Activated T-helper 1 cell treated with anti-CD3 and anti-CD28 coated beads, Interleukin-12 subunit alpha, Interleukin-12 subunit beta, Interleukin-2, Interleukin-4 antibody, amounts not matched to agents 30 ng/mL and 10 ng/mL and 1 ng/mL, durations not matched to agents 14 hours and 24 hours and 36 hours (primary cell): ENCODE results near the gene LSM12. TPM values are rescaled to one million over a fixed set of nuclear protein-coding genes. Genes with fewer than 3 reads are reported as not detected.

Source experiments
- DNase-seq: peaks from one replicate; pipeline ENCODE4 v3.0.0; 2021; ENCODE audit warnings: low spot score
- H3K27ac Mint-ChIP-seq: one replicate; pipeline ENCODE4 v1.8.0; 2021; ENCODE audit warnings: mild to moderate bottlenecking, mixed read lengths
- H3K27me3 Mint-ChIP-seq: one replicate; pipeline ENCODE4 v1.8.0; 2022; ENCODE audit warnings: mild to moderate bottlenecking, moderate library complexity, mixed read lengths; ENCODE audit not compliant: insufficient read depth
- H3K36me3 Mint-ChIP-seq: one replicate; pipeline ENCODE4 v1.8.0; 2021; ENCODE audit warnings: low read depth, mixed read lengths
- H3K4me1 Mint-ChIP-seq: one replicate; pipeline ENCODE4 v1.8.0; 2021; ENCODE audit warnings: low read depth, mixed read lengths
- H3K4me3 Mint-ChIP-seq: one replicate; pipeline ENCODE4 v1.8.0; 2021; ENCODE audit warnings: mild to moderate bottlenecking, moderate library complexity, mixed read lengths
- H3K9me3 Mint-ChIP-seq: one replicate; pipeline ENCODE4 v1.8.0; 2021; ENCODE audit warnings: mixed read lengths
- intact Hi-C: fragments of 100-400 bp; cut with micrococcal nuclease; formaldehyde crosslinking; loops from one replicate; pipeline ENCODE4 v1.15.1; 2024
- total RNA-seq: library from RNA; stranded (reverse); gene quantifications from 2 replicates; pipeline ENCODE4 v1.2.3, GENCODE V29; 2022

Gene LSM12
- total RNA-seq, 1 donor from 2014 or later: 95.4 TPM

DNA sequence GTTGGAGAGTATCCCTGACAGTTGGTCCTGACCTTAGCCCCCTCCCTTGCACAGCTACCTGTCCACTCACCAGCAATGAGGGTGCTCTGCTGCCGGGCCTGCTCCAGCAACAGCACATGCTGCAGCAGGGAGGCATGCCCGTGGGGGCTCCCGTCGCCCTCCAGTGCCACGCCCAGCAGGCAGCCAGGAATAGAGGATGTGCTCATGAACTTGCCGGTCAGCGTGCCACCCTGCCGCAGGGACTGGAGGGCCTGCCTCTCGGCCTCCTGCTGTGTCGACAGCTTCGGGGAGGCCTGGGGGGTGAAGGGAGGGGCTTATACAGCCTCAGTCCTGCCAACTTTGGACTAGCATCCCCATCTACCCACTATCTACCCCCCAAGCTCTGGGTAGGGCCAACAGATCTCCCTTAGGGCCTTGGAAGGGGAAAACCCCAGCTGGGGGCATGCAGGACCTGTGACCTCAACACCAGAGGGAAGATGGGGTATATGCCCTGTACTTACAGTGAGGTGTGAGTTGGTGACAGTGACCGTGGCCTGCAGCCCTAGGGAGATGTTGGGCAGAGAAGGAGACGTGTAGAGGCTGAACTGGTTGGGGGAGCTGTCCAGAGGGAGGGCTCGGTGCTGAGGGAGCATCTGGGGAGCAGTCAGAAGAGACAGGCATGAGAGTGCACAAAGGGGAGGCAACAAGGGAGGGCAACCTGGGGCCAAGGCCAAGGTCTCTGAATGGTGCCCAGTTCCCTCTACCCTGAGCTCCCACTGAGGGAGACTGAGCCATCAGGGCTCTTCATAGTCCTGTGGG, 24.9 kb upstream of the LSM12 start:
- H3K9me3 Mint-ChIP-seq: no peaks in the 10 kb centered on the region
- peaks cover 28% of the 10 kb centered on the region for H3K4me1 Mint-ChIP-seq
- H3K36me3 Mint-ChIP-seq: peaks cover 8% of the 10 kb centered on the region
- no peak for DNase-seq
- intact Hi-C loops: no loop called here
- no peak overlapping the region for H3K27ac Mint-ChIP-seq
- H3K4me3 Mint-ChIP-seq: no peak overlapping the region
- H3K27me3 Mint-ChIP-seq: no peaks in the 10 kb centered on the region

DNA sequence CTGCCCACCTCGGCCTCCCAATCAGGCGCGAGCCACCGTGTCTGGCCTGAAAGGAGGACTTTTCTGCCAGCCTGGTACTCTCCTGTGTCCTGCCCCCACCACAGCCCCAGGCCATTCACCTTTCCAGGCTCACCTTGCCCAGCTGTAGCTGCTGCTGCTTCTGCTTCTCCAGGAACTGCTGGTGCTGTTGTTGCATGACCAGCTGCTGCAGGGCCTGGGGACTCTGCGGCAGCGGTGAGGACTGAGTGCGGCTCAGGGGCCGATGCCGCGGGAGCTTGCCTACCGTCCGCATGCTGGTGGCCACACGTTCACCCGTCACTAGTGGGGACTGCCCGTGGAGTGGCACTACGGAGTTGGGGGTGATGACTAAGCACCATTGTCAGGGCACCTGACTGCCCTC, 21.8 kb upstream of the LSM12 start:
- Mint-ChIP-seq H3K36me3 (peaks cover 8% of the 10 kb centered on the region), H3K27me3 (no peaks in the 10 kb centered on the region), H3K4me1 (peaks cover 20% of the 10 kb centered on the region), H3K4me3 (no peak overlapping the region), H3K9me3 (no peaks in the 10 kb centered on the region), H3K27ac (no peak overlapping the region)
- no peak for DNase-seq
- intact Hi-C loops: no loop called here

DNA sequence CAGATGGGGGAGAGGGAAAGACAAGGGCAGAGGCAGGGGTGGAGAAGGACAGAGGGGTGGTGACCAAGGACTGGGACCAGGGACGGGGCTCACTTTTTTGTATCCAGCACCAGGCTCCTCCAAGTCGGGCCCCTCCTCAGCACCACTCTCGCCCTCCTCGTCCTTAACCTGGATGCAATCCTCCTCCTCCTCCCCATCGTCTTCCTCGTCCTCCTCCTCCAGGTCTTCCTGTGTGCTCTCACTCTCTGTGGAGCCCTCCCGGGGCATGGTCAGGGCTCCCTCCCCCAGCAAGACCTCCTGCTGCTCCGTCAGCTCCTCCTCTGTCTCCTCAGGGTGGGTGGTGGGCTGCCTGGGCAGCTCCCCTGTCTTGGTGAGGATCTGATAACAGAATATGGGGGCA, 20.8 kb upstream of the LSM12 start:
- Mint-ChIP-seq H3K36me3 (peaks cover 13% of the 10 kb centered on the region), H3K27me3 (no peaks in the 10 kb centered on the region), H3K4me3 (no peak overlapping the region), H3K4me1 (peaks cover 20% of the 10 kb centered on the region), H3K9me3 (no peaks in the 10 kb centered on the region), H3K27ac (peak overlapping the region; percentile 67)
- no peak for DNase-seq
- intact Hi-C loops: loop anchor here (1.0 to 2.0 kb wide), 3 partner anchors 16 to 35 kb away; partner anchors contain the start of genes HDAC5 and LSM12

DNA sequence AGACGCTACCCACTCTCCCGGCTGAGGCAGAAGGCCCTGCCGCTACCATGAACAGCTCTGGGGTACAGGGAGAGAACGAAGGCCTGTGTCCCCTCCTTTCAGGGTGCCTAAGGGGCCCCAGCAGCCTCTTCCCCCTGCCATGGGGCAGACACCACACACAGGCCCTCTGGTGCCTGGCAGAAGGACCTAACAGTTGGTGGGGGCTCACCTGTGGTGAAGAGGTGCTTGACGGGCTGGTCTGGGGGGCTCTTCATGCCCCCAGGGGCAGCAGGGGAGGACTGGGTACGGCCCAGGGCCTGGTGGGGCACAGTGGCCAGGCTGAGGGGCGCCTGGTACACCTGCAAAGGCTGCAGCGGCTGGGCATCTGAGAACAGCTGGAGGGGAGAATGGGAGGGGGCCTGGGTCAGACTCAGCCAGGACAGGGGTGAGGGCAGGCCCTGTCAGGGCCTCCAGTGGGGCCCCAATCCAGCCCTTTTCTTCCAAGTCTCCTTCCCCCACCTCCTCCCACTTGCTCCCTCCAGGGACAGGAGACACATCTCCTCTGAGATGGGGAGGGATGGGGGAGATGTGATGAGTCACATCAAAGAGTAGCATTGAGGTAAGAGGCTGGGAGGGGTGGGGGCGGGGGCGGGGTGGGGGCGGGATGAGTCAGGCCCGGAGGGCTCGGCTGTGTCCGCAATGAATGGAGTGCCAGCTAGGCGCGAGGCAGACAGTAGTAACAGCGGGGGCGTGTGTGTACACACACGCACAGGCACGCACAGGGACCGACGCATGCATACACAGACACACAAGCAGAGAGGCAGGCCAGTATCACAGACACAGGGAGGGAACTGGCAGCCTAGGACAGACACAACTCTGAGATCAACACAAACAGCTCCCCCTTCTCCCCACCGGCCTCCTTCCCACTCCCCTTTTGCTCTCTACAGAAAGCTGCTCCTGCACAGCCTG, 20.2 kb upstream of the LSM12 start:
- H3K4me3 Mint-ChIP-seq: no peak overlapping the region
- no peaks in the 10 kb centered on the region for H3K27me3 Mint-ChIP-seq
- H3K4me1 Mint-ChIP-seq: peaks cover 20% of the 10 kb centered on the region
- peaks cover 13% of the 10 kb centered on the region for H3K36me3 Mint-ChIP-seq
- intact Hi-C loops: loop anchor here (1.0 to 2.0 kb wide), 3 partner anchors 15 to 36 kb away; partner anchors contain the start of genes HDAC5 and LSM12
- no peaks in the 10 kb centered on the region for H3K9me3 Mint-ChIP-seq
- no peak for DNase-seq
- peak overlapping the region; percentile 67 for H3K27ac Mint-ChIP-seq

DNA sequence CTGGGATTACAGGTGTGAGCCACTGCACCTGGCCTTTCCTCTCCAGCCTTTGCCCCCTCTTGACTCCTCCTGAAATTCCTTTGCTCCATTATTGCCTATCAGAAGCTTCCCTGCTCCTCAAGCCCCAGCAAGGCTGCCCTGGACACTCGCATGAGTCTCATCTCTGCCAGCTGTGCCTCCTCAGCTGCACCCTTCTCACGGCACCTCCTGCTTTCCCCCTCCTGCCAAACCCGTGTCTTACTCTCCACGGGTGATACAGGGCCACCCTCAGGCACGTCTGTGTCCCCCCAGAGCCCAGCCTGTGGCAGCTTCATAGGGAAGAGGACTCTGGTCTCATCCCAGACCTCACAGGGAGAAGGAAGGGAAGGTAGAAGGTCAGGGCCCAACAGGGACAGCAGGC, 19.4 kb upstream of the LSM12 start:
- H3K27ac Mint-ChIP-seq: peak overlapping the region; percentile 63
- no peak for DNase-seq
- H3K4me3 Mint-ChIP-seq: no peak overlapping the region
- H3K9me3 Mint-ChIP-seq: no peaks in the 10 kb centered on the region
- peaks cover 20% of the 10 kb centered on the region for H3K4me1 Mint-ChIP-seq
- peaks cover 10% of the 10 kb centered on the region for H3K36me3 Mint-ChIP-seq
- H3K27me3 Mint-ChIP-seq: no peaks in the 10 kb centered on the region
- intact Hi-C loops: loop anchor here (2.0 kb wide), 1 partner anchor 37 kb away; the partner anchor contains the start of gene HDAC5

DNA sequence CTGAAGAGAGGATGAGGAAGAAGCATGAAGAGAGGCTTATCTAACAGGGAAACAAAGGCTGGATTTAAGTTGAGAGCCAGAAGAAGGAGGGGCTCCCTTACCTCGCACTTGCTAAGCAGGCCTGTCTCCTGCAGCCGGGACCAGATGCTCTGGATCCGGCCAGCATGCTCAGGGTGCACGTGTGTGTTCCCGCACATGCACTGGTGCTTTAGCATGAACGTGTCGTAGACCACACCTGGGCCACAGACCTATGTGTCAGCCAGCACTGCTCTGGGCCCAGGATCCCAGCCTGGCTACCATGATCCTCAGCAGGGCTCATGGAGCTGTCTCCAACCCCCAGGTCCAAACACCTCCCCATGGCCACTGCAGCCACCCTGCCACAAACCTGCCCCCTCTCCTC, 18.4 kb upstream of the LSM12 start:
- H3K27ac Mint-ChIP-seq: no peak overlapping the region
- H3K4me3 Mint-ChIP-seq: no peak overlapping the region
- intact Hi-C loops: no loop called here
- H3K27me3 Mint-ChIP-seq: no peaks in the 10 kb centered on the region
- peaks cover 20% of the 10 kb centered on the region for H3K4me1 Mint-ChIP-seq
- peaks cover 10% of the 10 kb centered on the region for H3K36me3 Mint-ChIP-seq
- no peak for DNase-seq
- no peaks in the 10 kb centered on the region for H3K9me3 Mint-ChIP-seq

DNA sequence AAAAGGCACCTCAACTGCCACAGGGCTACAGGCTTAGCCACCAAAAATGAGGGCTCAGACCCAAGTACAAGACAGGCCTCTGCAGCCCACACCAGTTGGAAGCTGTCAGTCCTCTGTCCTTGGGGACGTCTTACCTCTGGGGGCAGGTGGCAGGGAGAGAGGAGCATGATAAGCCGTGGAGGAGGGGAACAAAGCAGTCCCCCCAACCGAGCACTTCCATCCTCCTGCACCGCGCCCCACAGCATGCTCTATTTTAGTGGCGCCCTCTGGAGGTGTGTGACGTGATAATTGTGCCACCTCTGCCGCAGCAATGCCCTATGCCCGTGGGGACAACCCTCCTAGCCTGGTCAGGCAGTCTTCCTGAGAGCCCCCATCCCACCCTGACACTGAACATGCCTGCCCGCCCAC, 17.7 kb upstream of the LSM12 start:
- Mint-ChIP-seq H3K4me3 (no peak overlapping the region), H3K36me3 (peaks cover 10% of the 10 kb centered on the region), H3K4me1 (peaks cover 20% of the 10 kb centered on the region), H3K27me3 (no peaks in the 10 kb centered on the region), H3K9me3 (no peaks in the 10 kb centered on the region), H3K27ac (peak overlapping the region; percentile 34)
- intact Hi-C loops: no loop called here
- DNase-seq: no peak

DNA sequence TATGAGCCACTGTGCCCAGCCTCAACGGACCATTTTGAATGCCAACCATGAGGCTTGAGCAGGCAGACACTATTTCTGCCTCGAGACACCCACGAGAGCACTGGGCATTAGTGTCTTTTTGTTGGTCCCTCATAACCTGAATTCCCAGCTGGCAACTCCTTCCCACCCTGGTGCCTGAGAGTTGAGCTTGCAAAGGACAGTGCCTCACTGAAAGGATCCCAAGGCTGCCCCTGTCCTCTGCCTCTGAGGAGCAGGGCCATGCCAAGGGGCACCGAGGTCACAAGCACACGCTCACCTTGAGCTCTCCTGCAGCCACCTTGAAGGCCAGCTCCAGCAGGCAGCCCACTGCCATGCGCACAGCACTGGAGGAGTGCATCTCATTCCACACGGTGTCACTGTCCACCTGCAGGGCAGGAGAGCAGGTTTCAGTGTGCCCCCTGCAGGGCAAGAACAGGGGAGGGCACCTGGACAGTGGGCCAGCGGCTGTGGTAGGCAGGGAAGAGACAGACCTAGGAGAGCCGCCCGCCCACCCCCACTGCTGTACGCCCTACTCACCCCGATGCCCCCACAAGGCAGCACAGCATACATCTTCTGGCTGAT, 16.9 kb upstream of the LSM12 start:
- no peak overlapping the region for H3K27ac Mint-ChIP-seq
- no peaks in the 10 kb centered on the region for H3K9me3 Mint-ChIP-seq

DNA sequence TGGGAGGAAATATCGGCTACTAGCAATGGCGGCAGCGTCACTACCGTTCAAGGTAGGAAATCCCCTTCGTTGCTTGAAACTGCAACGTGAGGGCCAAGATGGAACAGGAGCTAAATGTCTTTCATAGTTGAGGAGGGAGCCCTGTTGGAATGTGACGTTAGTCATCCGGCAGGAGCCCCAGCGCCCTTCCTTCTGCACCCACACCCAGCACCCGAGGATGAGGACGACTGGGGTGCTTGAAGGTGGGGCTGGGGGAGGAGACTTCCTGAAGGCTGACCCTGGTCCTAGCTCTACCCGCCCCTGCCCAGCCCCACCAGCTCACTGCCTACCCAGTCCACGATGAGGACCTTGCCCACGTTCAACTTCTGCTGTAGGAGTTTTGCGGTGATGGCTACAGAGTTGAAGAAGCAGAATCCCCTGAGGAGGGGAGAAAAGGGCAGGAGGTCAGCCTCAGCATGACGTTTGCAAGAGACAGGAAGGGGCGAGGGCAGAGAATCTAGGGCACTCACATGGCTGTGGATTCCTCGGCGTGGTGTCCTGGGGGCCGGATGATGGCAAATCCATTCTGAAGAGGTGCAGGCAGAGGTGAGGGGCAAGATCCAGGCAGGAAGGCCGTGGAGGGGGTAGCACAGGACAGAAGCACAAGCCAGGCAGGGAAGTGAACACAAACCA, 15.9 kb upstream of the LSM12 start:
- peak overlapping the region; percentile 53 for H3K27ac Mint-ChIP-seq
- H3K27me3 Mint-ChIP-seq: no peaks in the 10 kb centered on the region
- no peak overlapping the region for H3K4me3 Mint-ChIP-seq
- intact Hi-C loops: no loop called here
- H3K9me3 Mint-ChIP-seq: no peaks in the 10 kb centered on the region
- peaks cover 11% of the 10 kb centered on the region for H3K4me1 Mint-ChIP-seq
- peaks cover 6% of the 10 kb centered on the region for H3K36me3 Mint-ChIP-seq
- DNase-seq: no peak

More for the DNA sequence above, 16.9 kb upstream of the LSM12 start:
- Mint-ChIP-seq H3K27me3 (no peaks in the 10 kb centered on the region), H3K4me1 (peaks cover 15% of the 10 kb centered on the region), H3K36me3 (peaks cover 6% of the 10 kb centered on the region), H3K4me3 (no peak overlapping the region)
- DNase-seq: no peak
- intact Hi-C loops: no loop called here

DNA sequence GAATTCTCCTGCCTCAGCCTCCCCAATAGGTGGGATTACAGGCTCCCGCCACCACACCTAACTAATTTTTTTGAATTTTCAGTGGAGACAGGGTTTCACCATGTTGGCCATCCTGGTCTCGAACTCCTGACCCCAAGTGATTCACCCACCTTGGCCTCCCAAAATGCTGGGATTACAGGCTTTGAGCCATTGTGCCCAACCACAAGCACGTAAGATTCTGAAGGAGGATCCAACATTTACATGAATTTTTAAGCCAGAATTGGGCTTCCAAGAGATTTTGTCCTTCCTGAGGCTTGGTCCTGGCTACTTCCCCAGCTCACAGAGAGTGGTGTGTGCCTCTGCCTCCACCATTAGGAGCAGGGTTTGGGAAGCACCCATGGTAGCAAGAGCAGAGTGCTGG, 15.2 kb upstream of the LSM12 start:
- Mint-ChIP-seq H3K9me3 (no peaks in the 10 kb centered on the region), H3K27ac (no peak overlapping the region), H3K4me1 (peaks cover 4% of the 10 kb centered on the region), H3K27me3 (no peaks in the 10 kb centered on the region), H3K36me3 (peaks cover 6% of the 10 kb centered on the region), H3K4me3 (no peak overlapping the region)
- no peak for DNase-seq
- intact Hi-C loops: no loop called here

DNA sequence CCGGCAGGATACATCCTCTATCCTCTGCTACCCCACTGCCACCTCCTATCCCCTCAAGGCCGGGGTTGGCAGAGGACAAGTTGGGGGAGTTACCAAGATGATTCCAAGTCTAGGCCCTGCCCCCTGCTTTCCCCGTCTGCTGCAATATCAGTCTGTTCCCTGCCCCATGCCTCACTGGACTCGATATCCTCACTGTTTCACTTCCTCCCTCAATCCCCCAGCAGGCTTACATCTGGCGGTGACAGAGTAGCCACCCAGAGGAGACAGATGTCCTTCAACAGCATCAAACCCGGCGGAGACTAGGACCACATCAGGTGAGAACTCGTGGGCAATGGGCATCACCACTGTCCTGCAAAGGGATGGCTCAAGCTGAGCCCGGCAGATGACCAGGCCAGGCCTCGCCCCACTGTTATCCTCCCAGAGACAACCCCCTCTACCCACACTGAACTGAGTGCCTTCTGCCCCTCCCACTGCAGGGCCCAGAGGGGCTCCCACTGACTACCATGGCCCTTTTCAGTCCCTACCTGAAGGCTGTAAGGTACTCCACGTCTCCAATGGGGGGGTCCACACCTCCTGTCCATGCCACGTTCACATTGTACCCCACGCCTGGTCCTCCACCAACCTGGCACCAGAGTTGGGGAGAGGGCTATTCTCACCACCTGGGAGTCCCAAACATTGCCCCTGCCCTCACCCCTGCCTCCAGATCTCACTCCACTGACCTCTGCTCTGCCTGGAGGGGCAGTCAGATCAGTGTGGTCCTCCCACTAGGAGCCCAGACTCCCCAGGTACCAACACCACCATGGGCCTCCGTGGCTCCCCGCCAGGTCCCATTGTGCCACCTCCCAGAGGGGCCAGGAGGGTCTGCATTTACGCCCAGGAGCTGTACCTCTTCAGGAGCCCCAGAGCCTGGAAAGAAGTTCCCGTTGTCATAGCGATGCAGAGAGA, 13.7 kb upstream of the LSM12 start:
- Mint-ChIP-seq H3K4me3 (no peak overlapping the region), H3K4me1 (no peaks in the 10 kb centered on the region), H3K9me3 (no peaks in the 10 kb centered on the region), H3K36me3 (peaks cover 16% of the 10 kb centered on the region), H3K27me3 (no peaks in the 10 kb centered on the region), H3K27ac (no peak overlapping the region)
- intact Hi-C loops: no loop called here
- DNase-seq: no peak
